Lower leg skin (tissue), 4 donors: ENCODE measurements around the gene BTNL9. TPM values are rescaled to one million over a fixed set of nuclear protein-coding genes. Genes with fewer than 3 reads are reported as not detected.

ENCODE experiments used
- DNase-seq, 2 donors: peaks; one replicate each; pipeline ENCODE4 v3.0.0-alpha.2; 2019; ENCODE audit warnings: low spot score in 2 of 2
- H3K4me3 ChIP-seq: fragments of 200-600 bp; sonication (generic); 2 replicates; pipeline ENCODE4 v1.5.1; 2017; ENCODE audit warnings: mild to moderate bottlenecking, low read depth; ENCODE audit not compliant: poor library complexity, severe bottlenecking
- CTCF ChIP-seq, 3 donors: fragments of 450-650 bp; IDR thresholded peaks; one replicate each; pipeline ENCODE4 v1.5.1; 2016; ENCODE audit warnings: antibody characterized with exemption in 3 of 3, mild to moderate bottlenecking in 3 of 3, moderate library complexity in 2 of 3
- POLR2A ChIP-seq, 2 donors: fragments of 450-650 bp; IDR thresholded peaks; one replicate each; pipeline ENCODE4 v1.6.1; 2016 to 2017; ENCODE audit warnings: antibody characterized with exemption in 2 of 2, mild to moderate bottlenecking in 1 of 2, moderate library complexity in 1 of 2
- WGBS, 2 donors: methylation state at CpG; one replicate each; pipeline ENCODE4 v1.1.5; 2018; 5-methylcytosine and 5-hydroxymethylcytosine counted together
- intact Hi-C: fragments of 100-400 bp; cut with DNase I; formaldehyde crosslinking; loops from one replicate; pipeline ENCODE4 v1.15.0; 2023; ENCODE audit warnings: low total_unique reads
- microRNA-seq, 2 donors: library from miRNA; unstranded; fragments of <30 nt; microRNA quantifications; one replicate each; pipeline ENCODE4, GENCODE V29; 2016; ENCODE audit warnings: borderline replicate concordance in 2 of 2, borderline number of aligned reads in 1 of 2
- total RNA-seq, 4 donors: library from RNA; depleted of rRNA; stranded (reverse); fragments of >200 nt; gene quantifications; one replicate each; pipeline ENCODE4 v1.1.0, GENCODE V29; 2016

BTNL9 gene
- total RNA-seq, 4 donors from 2014 or later, result 11.7 to 26.6 (median 16.2) TPM

GRCh38 chr5:181105391-181106025 lies 65.4 kb downstream of the BTNL9 start:
- no peak for DNase-seq
- intact Hi-C loops, result no loop called here
- no peak for TF ChIP-seq POLR2A (IDR thresholded peaks at IDR 0.05)
- no peak for TF ChIP-seq CTCF (IDR thresholded peaks at IDR 0.05)
- no peak overlapping the region for H3K4me3 ChIP-seq
- 73% methylated on average over 7 of the region's 7 CpGs for WGBS, 2 donors

- intact Hi-C loops, result no loop called here
- 64 to 70% methylated on average over 9 of the region's 9 CpGs for WGBS, 2 donors
- no peak overlapping the region for H3K4me3 ChIP-seq
- peak in 1 of 2 donors; percentile 58 for DNase-seq
- TF ChIP-seq CTCF (IDR thresholded peaks at IDR 0.05), result no peak
- no peak for TF ChIP-seq POLR2A (IDR thresholded peaks at IDR 0.05)
Observed at GRCh38 chr5:181107699-181108098, 67.6 kb downstream of the BTNL9 start.

- WGBS, 2 donors, result 78 to 93% methylated on average over 10 to 14 of the region's 14 CpGs
- intact Hi-C loops, result no loop called here
- DNase-seq, result peak in 1 of 2 donors; percentile 74
- TF ChIP-seq CTCF (IDR thresholded peaks at IDR 0.05), result no peak
- TF ChIP-seq POLR2A (IDR thresholded peaks at IDR 0.05), result no peak
- H3K4me3 ChIP-seq, result no peak overlapping the region
Observed at GRCh38 chr5:181108578-181109165, 68.6 kb downstream of the BTNL9 start.

GRCh38 chr5:181109489-181110013 lies 69.5 kb downstream of the BTNL9 start:
- intact Hi-C loops, result no loop called here
- peak in 1 of 2 donors; percentile 56 for DNase-seq
- H3K4me3 ChIP-seq, result no peak overlapping the region
- 51 to 56% methylated on average over 11 of the region's 11 CpGs for WGBS, 2 donors
- TF ChIP-seq POLR2A (IDR thresholded peaks at IDR 0.05), result no peak
- no peak for TF ChIP-seq CTCF (IDR thresholded peaks at IDR 0.05)

- intact Hi-C loops, result no loop called here
- peak in 1 of 2 donors; percentile 50 for DNase-seq
- 88 to 91% methylated on average over 5 of the region's 5 CpGs for WGBS, 2 donors
- TF ChIP-seq POLR2A (IDR thresholded peaks at IDR 0.05) (no peak), CTCF (IDR thresholded peaks at IDR 0.05) (no peak)
- H3K4me3 ChIP-seq, result no peak overlapping the region
Observed at GRCh38 chr5:181111010-181111409, 70.9 kb downstream of the BTNL9 start.

Small RNA genes lying within 50 kb of the gene (microRNA-seq; reads per million reads assigned to microRNA genes)
- 0 reads per million in 2 donors for gene MIR8089

Other genes starting within 250 kb of the BTNL9 start
- gene MGAT1, start 237.5 kb upstream of the BTNL9 start, total RNA-seq, result 100 to 1,000 TPM; 121 to 154 (median 138) TPM
- gene ZFP62, start 179.0 kb upstream of the BTNL9 start, total RNA-seq, result 10 to 100 TPM; 14.5 to 35.8 (median 31.1) TPM
- gene BTNL8, start 141.1 kb upstream of the BTNL9 start, total RNA-seq, result under 1 TPM in 2 of 4 donors, not detected in 2; 0.26 to 0.44 TPM
- not detected for gene BTNL3, start 51.4 kb upstream of the BTNL9 start, total RNA-seq
- not detected for gene OR2V1, start 90.9 kb downstream of the BTNL9 start, total RNA-seq
- gene OR2V2, start 107.3 kb downstream of the BTNL9 start, total RNA-seq, result not detected
- 100 to 1,000 TPM in 2 of 4 donors, 10 to 100 TPM in 2; 77.2 to 144 (median 89.8) TPM for gene TRIM7, start 164.9 kb downstream of the BTNL9 start, total RNA-seq
- gene TRIM41, start 183.0 kb downstream of the BTNL9 start, total RNA-seq, result 10 to 100 TPM; 14.7 to 19.8 (median 18.0) TPM
- gene RACK1, start 203.6 kb downstream of the BTNL9 start, total RNA-seq, result 1,000 to 10,000 TPM; 3,064 to 4,085 (median 3,503) TPM
- 10 to 100 TPM in 2 of 4 donors, 1 to 10 TPM in 2; 5.2 to 13.2 (median 9.3) TPM for gene TRIM52, start 220.9 kb downstream of the BTNL9 start, total RNA-seq